HG03460 (cell line): ENCODE data around the gene RIF1.

Experiments
- ATAC-seq: cut with Tn5 transposase; IDR thresholded peaks from one replicate; pipeline ENCODE4 v1.9.1; 2021; ENCODE audit not compliant: unreplicated experiment

Gene RIF1

GRCh38 chr2:151409601-151410484 lies at the start of gene RIF1:
TSS of gene RIF1 (plus strand) at chr2:151409902. CDS start at chr2:151410424, 522 bp downstream.
- peak; percentile 92 for ATAC-seq

DNA sequence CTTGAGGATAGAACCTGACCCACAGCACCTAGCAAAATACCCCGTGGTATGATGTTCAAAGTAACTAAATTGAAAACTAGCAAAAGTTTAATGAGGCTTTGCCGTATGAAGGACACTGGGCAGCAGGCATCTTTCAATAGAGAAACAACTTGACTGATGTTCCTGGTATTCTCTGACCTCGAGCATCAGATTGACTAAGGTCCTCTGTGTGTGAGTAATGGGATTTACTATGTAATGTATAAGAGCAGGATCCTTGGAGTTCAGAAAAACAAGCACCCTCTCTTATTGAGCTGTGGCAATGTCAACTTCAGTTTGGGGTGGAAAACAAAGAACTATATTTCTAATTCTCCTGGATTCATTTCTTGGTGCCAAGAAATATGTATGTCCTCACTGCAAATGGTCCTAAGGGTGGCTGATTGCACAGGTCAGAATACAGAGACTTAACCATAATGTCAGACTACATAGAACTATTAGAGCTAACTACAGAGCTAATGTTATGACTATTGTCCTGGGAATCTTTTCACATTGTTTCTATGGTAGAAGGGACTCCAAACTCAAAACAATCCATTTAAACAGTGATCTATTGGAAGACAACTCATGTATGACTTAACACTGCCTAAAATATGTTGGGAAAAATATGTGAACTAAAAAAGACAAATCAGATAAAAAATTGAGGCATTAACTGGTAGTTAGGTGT lies 47.9 kb upstream of the RIF1 start:
- no peak for ATAC-seq

GRCh38 chr2:151363709-151364108 lies 46.0 kb upstream of the RIF1 start:
- ATAC-seq = peak; percentile 79

DNA sequence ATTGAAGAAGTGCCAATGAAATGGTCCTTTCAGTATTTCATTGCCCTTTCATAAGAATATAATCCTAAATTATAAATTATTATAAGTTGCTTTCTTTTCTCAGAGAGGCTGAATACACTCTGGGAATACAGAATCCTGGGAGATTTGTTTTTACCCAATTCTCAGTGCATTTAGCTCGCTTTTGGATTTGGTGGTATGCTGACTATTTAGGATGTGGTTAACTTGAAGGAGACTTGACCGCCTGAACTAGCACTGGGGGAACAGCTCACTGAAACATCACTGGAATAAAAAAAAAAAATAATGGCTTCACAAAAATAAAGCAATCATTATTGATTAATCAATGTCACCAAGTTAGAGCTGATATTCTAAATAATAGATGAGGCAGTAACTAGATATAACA lies 42.1 kb upstream of the RIF1 start:
- ATAC-seq = no peak

DNA sequence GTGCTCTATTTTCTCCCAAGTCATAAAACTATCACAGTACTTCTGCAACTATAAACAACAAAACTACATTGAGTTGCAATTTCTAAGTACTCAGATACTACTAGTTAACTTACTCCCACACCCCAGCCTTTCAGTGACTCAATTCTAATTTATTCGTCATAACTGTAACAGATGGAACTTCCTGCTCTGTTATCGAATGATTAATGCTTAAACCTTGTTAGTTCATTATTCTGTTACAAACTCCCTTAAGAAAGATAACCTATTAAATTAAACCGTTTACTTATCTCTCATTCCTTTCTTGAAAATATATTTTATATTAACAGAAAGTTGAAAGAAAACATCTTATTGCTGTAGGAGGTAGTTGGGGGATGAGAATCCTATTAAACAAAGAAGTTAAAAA lies 35.3 kb upstream of the RIF1 start:
- peak; percentile 96 for ATAC-seq

DNA sequence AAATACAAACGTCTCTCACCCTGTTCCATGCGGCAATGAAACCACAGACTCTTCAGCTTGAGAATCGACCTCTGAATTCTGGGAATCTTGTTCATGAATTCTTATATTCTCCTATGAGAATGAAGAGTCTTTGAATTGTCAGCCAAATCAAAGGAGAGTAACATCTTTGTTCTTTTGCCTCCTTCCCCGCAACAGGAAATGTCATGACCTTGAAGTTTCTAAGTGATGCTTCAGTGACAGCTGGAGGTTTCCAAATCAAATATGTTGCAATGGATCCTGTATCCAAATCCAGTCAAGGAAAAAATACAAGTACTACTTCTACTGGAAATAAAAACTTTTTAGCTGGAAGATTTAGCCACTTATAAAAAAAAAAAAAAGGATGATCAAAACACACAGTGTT lies 30.5 kb upstream of the RIF1 start:
- no peak for ATAC-seq

- ATAC-seq = no peak
Measured at GRCh38 chr2:151380580-151381235, 29.0 kb upstream of the RIF1 start.

GRCh38 chr2:151381266-151381665 lies 28.4 kb upstream of the RIF1 start:
- ATAC-seq = no peak

GRCh38 chr2:151388011-151388410 lies 21.7 kb upstream of the RIF1 start:
- no peak for ATAC-seq

DNA sequence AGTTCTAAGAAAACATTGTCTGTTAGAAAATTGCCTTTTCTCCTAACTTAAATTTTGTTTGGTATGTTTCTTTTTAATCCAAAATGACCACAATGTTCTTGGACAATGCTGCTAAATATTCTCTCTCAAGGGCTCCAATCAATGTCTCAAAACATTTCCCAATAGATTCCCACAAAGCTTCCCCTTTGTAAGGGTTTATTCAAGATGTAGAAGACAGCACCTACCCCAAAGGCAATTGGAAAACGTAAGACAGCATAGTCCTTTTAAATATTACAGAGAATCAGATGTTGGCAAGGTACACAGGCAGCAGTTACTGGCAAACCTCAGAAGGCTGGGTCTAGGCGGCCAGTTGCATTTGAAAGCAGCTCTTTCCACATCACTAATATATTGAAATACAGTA lies 18.3 kb upstream of the RIF1 start:
- no peak for ATAC-seq

DNA sequence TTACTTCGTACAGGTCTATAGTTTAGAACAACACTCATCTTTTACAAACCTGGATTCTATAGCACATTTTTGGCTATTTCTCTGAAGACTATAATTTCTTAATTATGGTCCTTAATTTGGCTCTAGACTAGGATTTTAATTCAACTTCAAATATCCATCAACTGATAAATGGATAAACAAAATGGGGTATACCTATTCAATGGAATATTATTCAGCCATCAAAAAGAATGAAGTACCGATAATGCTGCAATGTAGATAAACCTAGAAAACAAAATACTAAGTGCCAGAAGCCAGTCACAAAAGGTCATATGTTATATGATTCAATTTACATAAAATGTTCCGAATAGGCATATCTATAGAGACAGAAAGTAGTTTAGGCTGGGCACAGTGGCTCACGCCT lies 15.2 kb upstream of the RIF1 start:
- no peak for ATAC-seq

- no peak for ATAC-seq
Measured at GRCh38 chr2:151395509-151396374, 14.0 kb upstream of the RIF1 start.

- no peak for ATAC-seq
Measured at GRCh38 chr2:151399981-151400380, 9.7 kb upstream of the RIF1 start.

GRCh38 chr2:151401149-151401548 lies 8.6 kb upstream of the RIF1 start:
- ATAC-seq = no peak

GRCh38 chr2:151403914-151404313 lies 5.8 kb upstream of the RIF1 start:
- no peak for ATAC-seq

- no peak for ATAC-seq
Measured at GRCh38 chr2:151405376-151405775, 4.3 kb upstream of the RIF1 start.

- ATAC-seq = no peak
Measured at GRCh38 chr2:151407281-151407680, 2.4 kb upstream of the RIF1 start.

GRCh38 chr2:151408788-151409600 lies 708 bp upstream of the RIF1 start:
- no peak for ATAC-seq

GRCh38 chr2:151410485-151410834 lies 758 bp downstream of the RIF1 start:
- peak; percentile 33 for ATAC-seq

- ATAC-seq = no peak
Measured at GRCh38 chr2:151417650-151418049, 7.9 kb downstream of the RIF1 start.
